Measurements from ENCODE around the gene NRN1L.

DNA sequence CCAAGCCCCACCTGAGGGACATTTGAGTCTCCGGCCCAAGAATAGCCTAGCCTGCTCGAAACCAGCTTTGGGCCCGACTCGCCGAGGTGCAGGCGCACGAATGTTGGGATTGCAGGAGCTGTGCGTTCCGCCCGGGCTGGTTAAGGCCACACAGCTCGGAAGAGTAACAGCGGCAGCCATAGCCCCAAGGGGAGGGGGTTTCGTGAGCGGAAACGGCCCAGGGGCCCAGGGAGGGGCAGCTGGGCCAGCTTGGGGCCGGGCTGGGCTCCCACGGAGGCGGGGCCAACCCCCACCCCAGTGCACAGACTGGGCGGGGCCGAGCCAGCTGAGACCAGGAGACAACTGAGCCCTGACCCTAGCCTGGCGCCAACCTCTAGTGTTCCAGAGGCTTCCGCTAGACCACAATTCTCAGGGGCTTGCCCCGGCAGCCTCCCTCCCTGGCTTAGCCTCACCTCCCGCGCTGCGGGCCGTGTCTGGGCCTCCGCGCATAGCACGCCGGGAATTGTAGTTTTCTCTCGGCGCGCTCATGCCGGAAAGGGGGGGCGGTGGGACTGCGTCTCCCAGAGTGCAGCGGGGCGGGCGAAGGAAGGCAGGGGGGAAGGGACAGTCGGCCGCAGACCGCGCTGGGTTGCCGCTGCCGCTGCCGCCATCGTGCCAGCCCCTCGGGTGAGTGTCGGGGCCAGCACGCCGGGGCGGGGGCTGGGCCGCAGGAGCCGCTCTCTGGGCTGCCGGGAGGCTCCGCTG lies 38.2 kb upstream of the NRN1L start, which contains the start of gene NUTF2:
- no peak for TF ChIP-seq EP300 (IDR thresholded peaks at IDR 0.05)
- TF ChIP-seq POLR2AphosphoS5 (IDR thresholded peaks at IDR 0.05), result peak; percentile 72
- peak; percentile 36 to 60 for TF ChIP-seq POLR2A (IDR thresholded peaks at IDR 0.05)
- TF ChIP-seq, protein P1, sequence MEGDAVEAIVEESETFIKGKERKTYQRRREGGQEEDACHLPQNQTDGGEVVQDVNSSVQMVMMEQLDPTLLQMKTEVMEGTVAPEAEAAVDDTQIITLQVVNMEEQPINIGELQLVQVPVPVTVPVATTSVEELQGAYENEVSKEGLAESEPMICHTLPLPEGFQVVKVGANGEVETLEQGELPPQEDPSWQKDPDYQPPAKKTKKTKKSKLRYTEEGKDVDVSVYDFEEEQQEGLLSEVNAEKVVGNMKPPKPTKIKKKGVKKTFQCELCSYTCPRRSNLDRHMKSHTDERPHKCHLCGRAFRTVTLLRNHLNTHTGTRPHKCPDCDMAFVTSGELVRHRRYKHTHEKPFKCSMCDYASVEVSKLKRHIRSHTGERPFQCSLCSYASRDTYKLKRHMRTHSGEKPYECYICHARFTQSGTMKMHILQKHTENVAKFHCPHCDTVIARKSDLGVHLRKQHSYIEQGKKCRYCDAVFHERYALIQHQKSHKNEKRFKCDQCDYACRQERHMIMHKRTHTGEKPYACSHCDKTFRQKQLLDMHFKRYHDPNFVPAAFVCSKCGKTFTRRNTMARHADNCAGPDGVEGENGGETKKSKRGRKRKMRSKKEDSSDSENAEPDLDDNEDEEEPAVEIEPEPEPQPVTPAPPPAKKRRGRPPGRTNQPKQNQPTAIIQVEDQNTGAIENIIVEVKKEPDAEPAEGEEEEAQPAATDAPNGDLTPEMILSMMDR (IDR thresholded peaks at IDR 0.05), result no peak

Data from gastroesophageal sphincter (tissue), 3 donors.